ENCODE data around the gene ZFAND2B. TPM values are rescaled to one million over a fixed set of nuclear protein-coding genes. Genes with fewer than 3 reads are reported as not detected.

The ZFAND2B gene
- total and polyA plus RNA-seq, 10 donors: 39.4 to 77.7 (median 52.4) TPM

GRCh38 chr2:219228041-219228910 lies 21.7 kb downstream of the ZFAND2B start:
- no peak for DNase-seq
- 34 to 42% (median 36%) methylated on average over 7 of the region's 7 CpGs for WGBS, 5 donors
- intact Hi-C loops (cut with DNase I; ENCODE audit: low total_unique reads): loop anchor here (5.0 kb wide), 1 partner anchor 49 kb away; the partner anchor contains the start of gene DNAJB2
- Histone ChIP-seq H3K9me3 (no peaks in the 10 kb centered on the region), H3K36me3 (peaks cover 0 to 69% (median 48%) of the 10 kb centered on the region in 6 donors), H3K4me1 (peaks cover 18 to 81% (median 50%) of the 10 kb centered on the region in 6 donors), H3K27me3 (replicated peaks in 1 of 7) (no peaks in the 10 kb centered on the region), H3K4me3 (peak overlapping the region; percentile 56 to 79 (median 73)), H3K27ac (peak overlapping the region; percentile 88 to 99 (median 97))
- TF ChIP-seq POLR2A (IDR thresholded peaks at IDR 0.05) (no peak), CTCF (IDR thresholded peaks at IDR 0.05 in 8 of 11, conservative IDR thresholded peaks at IDR 0.05 in 3 of 11) (no peak), POLR2AphosphoS5 (IDR thresholded peaks at IDR 0.05) (no peak)

- Histone ChIP-seq H3K36me3 (peaks cover 0 to 69% (median 48%) of the 10 kb centered on the region in 6 donors), H3K9me3 (no peaks in the 10 kb centered on the region), H3K4me3 (peak overlapping the region; percentile 56 to 79 (median 73)), H3K27me3 (replicated peaks in 1 of 7) (no peaks in the 10 kb centered on the region), H3K27ac (peak overlapping the region; percentile 88 to 99 (median 97)), H3K4me1 (peaks cover 18 to 80% (median 50%) of the 10 kb centered on the region in 6 donors)
- 0 to 5% (median 2%) methylated on average over 3 to 19 of the region's 19 CpGs for WGBS, 5 donors
- TF ChIP-seq POLR2AphosphoS5 (IDR thresholded peaks at IDR 0.05) (no peak), CTCF (IDR thresholded peaks at IDR 0.05 in 8 of 11, conservative IDR thresholded peaks at IDR 0.05 in 3 of 11) (no peak), POLR2A (IDR thresholded peaks at IDR 0.05) (no peak)
- intact Hi-C loops (cut with DNase I; ENCODE audit: low total_unique reads): loop anchor here (5.0 kb wide), 1 partner anchor 48 kb away; the partner anchor contains the start of gene DNAJB2
- peak; percentile 94 for DNase-seq
Measured at GRCh38 chr2:219228911-219229304, 22.3 kb downstream of the ZFAND2B start.

- peak; percentile 100 for DNase-seq
- intact Hi-C loops (cut with DNase I; ENCODE audit: low total_unique reads): loop anchor here (5.0 kb wide), 1 partner anchor 48 kb away; the partner anchor contains the start of gene DNAJB2
- Histone ChIP-seq H3K27me3 (replicated peaks in 1 of 7) (no peaks in the 10 kb centered on the region), H3K9me3 (no peaks in the 10 kb centered on the region), H3K4me3 (peak within 1 kb of the TSS; percentile 56 to 79 (median 73)), H3K27ac (peak within 1 kb of the TSS; percentile 88 to 99 (median 97)), H3K4me1 (peaks cover 18 to 75% (median 50%) of the 10 kb centered on the region in 6 donors), H3K36me3 (peaks cover 0 to 69% (median 48%) of the 10 kb centered on the region in 6 donors)
- 0 to 1% (median 0%) methylated on average over 39 to 80 of the region's 80 CpGs for WGBS, 5 donors
- TF ChIP-seq POLR2AphosphoS5 (IDR thresholded peaks at IDR 0.05) (peak; percentile 97 to 99 (median 99)), POLR2A (IDR thresholded peaks at IDR 0.05) (peak in 2 of 3 donors; percentile 69 to 84), CTCF (IDR thresholded peaks at IDR 0.05 in 8 of 11, conservative IDR thresholded peaks at IDR 0.05 in 3 of 11) (peak in 5 of 11 experiments; percentile 15 to 31 (median 27))
Measured at GRCh38 chr2:219229305-219230058, 22.9 kb downstream of the ZFAND2B start, which contains the start of the genes ANKZF1 and ATG9A. TSS of gene ANKZF1 (plus strand) at chr2:219229806. CDS start at chr2:219230258, 452 bp downstream. TSS of gene ATG9A (minus strand) at chr2:219229636. CDS start at chr2:219228024, 1,612 bp downstream.

Measured in spleen (tissue), 11 donors.